ENCODE results near the gene P2RY2. TPM values are rescaled to one million over a fixed set of nuclear protein-coding genes. Genes with fewer than 3 reads are reported as not detected.

P2RY2 gene
- total and polyA plus RNA-seq, 2 experiments from 2014 or later: 0.63 to 1.6 TPM

Other genes with a start within 250 kb of the P2RY2 start
- gene FCHSD2, start 76.0 kb upstream of the P2RY2 start, total RNA-seq (2014; rRNA removed; shearing (Covaris generic)): 3.3 and 5.2 TPM in 2 replicates
- gene FCHSD2, start 76.0 kb upstream of the P2RY2 start, polyA plus RNA-seq (2016; fragmentation: Nextera tagmentation; extraction: Ambion mirVana): 3.5 and 3.6 TPM in 2 replicates
- not detected in 2 replicates for gene P2RY6, start 54.1 kb downstream of the P2RY2 start, total RNA-seq (2014; rRNA removed; shearing (Covaris generic))
- 0.40 TPM in 1 of 2 replicates, not detected in the other for gene P2RY6, start 54.1 kb downstream of the P2RY2 start, polyA plus RNA-seq (2016; fragmentation: Nextera tagmentation; extraction: Ambion mirVana)
- gene ARHGEF17, start 90.0 kb downstream of the P2RY2 start, total RNA-seq (2014; rRNA removed; shearing (Covaris generic)): 11.0 and 15.0 TPM in 2 replicates
- 2.7 and 2.9 TPM in 2 replicates for gene ARHGEF17, start 90.0 kb downstream of the P2RY2 start, polyA plus RNA-seq (2016; fragmentation: Nextera tagmentation; extraction: Ambion mirVana)
- 6.2 and 6.3 TPM in 2 replicates for gene RELT, start 158.1 kb downstream of the P2RY2 start, total RNA-seq (2014; rRNA removed; shearing (Covaris generic))
- 2.0 and 2.1 TPM in 2 replicates for gene RELT, start 158.1 kb downstream of the P2RY2 start, polyA plus RNA-seq (2016; fragmentation: Nextera tagmentation; extraction: Ambion mirVana)

Measured in GM23338 (cell line).